UCSD-AML1 (cell line): ENCODE measurements around the gene C6orf89.
"Not testable (repeated sequence)": the region's sequence is repeated elsewhere in the genome, so short reads cannot be mapped to it uniquely, and the experiment has no call there.

ENCODE experiments used
- DNase-seq: peaks from one replicate; lab custom pipeline; 2025; ENCODE audit not compliant: unreplicated experiment; lab: John Stamatoyannopoulos, UW

C6orf89 gene

DNA sequence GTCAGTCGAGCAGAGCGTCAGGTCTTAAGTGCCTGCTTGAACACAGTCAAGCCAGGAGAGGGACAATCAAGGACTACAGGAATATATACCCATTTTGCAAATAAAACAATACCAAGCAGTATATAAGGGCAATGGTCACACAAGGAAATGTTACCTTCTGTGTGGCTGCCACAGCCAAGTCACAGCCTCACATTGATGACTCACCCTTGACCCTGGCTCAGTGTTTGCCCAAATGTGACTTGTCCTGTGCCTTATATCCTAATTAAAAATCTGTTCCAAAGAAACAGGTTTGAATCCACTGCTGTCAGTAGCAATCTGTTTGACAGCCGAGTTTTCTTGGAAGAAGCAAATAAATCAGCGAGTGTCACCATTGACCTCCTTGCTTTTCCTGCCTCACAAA lies 34.3 kb downstream of the C6orf89 start:
- no peak for DNase-seq

DNA sequence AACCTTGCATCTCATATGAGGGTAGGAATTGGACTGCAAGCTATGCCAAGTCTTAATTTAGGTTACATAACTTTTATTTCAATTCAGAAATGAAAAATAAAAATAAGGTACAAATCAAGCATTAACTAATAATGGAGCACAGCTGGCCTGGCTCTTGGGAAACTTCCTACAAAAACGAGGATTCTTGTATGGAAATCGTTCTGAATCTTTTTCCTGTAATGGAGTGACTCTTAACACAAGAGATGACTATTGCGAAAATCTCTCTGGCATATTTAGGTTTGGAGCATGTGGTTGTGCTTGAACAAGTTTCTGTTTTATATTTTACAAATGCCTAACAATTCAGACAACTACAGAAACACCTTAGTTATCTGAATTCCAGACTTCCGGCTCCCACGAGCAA lies 34.8 kb downstream of the C6orf89 start:
- no peak for DNase-seq

- DNase-seq, result no peak
Measured at GRCh38 chr6:36924131-36924530, 38.4 kb downstream of the C6orf89 start.

DNA sequence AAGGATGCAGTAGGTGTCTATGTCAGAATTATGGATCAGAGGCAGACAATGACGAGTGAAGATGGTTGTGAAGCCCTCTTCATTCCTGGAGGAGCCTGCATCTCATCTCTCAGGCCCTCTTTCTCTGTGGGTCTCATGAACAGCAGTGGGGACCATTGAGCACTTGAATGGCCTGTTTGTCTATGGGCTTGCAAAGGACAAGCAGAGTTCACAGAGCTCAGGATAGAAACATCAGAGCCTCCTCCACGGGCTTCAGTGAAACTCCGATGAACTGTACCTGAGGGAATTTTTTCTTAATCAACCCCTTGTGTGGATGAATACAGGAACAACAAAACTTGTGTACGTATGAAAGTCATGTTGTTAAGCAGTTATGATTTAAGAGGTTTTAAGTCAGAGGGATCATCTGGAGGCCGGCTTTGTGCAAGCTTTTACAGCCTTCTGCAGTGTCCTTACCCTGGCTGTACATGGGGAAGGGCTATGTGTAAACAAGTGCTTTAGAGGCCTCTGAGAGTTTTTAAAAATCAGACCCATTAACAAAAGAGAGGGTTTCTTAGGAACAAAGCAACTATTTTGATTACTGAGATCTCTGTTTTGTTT lies 39.1 kb downstream of the C6orf89 start:
- no peak for DNase-seq

- no peak for DNase-seq
Measured at GRCh38 chr6:36925809-36926208, 40.1 kb downstream of the C6orf89 start.

- DNase-seq, result no peak
Measured at GRCh38 chr6:36926708-36927513, 41.2 kb downstream of the C6orf89 start.

DNA sequence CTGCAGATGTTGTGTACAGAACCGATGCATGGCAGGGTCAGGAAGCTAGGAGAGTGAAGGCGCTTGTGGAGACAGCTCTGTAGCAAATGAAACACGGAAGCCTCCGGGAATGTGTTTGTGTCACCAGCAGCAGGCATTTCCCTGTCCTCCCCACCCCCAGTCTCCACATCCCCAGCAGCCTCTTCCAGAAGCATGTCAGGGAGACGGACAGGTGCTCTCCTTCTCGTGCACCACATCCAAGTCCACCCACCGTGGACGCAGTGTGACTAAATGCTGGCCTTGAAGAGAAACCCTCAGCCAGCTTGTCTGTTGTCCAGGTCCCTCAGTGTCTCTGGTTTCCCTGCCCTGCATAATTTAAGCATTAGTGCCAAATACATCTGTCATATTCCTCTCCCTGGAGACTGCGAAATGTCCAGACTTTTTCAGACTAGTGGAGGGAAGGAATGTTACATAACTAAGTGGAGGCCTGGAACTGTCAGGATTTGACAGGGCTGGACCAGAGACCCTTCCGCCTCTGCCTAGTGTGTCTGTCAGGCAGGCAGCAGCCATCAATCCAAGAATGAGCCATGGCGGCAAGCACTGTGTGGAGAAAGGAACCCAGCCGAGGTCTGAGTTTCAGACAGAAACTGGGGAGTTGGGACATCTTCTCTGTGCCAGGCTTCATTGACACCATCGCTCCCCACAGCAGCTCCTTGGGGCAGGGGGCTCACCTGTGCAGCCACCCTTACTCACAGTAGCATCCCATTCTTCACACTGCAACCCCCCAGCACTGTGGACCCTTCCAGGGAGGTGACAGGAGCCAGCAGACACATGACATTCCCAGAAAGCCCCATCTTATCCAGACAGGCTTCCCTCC lies 42.2 kb downstream of the C6orf89 start:
- DNase-seq, result no peak

DNA sequence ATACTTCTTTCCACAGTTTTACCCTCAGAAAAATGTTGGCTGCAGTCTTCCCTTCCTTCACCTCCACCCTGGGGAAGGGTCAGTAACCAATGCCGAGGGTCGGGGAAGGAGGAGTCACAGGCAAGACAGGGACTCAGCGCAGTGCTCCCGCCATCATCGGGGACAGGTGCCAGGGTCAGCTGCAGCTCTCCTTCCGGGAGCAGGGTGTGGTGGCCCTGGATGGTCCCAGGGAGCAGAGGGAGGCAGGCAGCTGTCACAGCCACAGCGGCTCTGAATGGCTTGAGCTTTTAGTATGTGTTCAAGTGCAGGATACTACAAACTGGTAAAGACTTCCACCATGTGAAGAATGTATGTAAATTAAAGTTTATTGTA lies 42.8 kb downstream of the C6orf89 start:
- no peak for DNase-seq

DNA sequence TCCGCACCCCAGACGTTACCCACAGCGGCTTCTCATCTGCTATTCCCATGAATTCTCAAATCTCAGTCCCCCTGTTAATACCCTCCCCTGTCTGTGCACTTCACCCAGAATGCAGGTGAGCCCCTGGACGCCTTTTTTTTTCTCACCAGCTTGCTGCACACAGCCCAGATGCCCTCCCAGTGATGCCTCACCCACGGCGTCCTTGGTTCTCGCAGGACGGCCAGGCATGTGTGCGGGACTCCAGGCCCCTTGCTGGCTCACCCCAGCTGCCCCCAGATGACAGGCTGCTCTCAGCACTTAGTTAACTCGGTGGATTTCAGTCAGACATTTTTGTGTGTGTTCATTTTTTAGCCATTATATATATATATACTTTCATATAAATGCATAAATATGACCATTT lies 43.4 kb downstream of the C6orf89 start:
- DNase-seq, result no peak

GRCh38 chr6:36929607-36930006 lies 43.9 kb downstream of the C6orf89 start:
- no peak for DNase-seq

- no peak for DNase-seq
Measured at GRCh38 chr6:36930483-36930882, 44.7 kb downstream of the C6orf89 start.

DNA sequence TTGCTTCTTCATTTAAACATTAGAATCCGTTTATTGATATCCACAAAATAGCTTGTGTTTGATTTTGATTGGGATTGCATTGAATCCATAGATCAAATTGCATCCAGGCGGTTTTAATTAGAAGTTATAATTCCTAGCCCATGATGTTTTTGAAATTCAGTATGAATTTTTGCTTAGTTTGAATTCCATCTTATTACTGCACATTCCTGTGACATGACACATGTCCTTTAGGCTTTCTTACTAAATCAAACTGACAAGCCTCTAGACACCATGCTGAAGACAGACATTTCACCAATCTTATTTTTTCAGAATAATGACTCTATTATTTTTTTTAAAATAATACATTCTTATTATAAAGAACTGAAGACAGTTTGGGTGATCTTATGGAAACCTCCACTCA lies 47.4 kb downstream of the C6orf89 start:
- no peak for DNase-seq

- DNase-seq, result no peak
Measured at GRCh38 chr6:36933519-36933918, 47.8 kb downstream of the C6orf89 start.

- no peak for DNase-seq
Measured at GRCh38 chr6:36934901-36935300, 49.1 kb downstream of the C6orf89 start.

DNA sequence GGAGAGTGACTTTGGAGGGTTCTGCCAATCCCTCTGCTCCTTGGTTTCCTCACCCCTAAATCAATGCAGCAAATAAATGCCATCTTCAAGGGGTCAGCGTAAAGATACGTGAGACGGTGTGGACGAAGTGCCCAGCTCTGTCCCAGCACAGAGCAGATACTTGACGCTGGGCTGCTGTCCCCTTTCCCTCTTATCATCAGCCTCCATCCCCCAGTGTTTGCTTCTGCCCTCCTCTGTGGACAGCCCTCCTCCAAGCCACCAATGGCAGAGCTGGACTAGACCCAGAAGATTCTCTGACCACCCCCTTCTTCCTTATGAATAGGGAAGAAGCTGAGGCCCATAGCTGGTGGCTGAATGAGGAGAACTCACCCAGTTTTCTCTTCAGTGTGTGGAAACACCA lies 51.1 kb downstream of the C6orf89 start:
- no peak for DNase-seq

DNA sequence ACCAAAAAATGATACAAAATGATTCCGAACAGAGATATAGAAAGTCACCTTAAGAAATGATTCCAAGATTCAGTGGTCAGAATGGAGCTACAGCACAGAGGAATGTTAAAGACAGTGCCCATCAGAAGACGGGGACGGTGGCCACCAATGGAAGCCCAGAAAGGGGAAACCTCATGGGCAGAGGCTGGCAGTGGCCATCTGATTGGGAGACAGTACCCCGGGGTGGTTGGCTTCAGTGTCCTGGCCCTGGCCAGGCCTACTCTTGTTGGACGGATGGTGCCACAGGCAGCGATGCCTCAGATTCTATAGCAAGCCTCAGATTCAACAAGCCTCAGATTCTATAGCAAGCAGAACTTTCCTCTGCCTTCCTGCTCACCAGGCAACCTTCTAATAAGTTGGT lies 52.1 kb downstream of the C6orf89 start:
- no peak for DNase-seq

- no peak for DNase-seq
Measured at GRCh38 chr6:36938536-36938935, 52.8 kb downstream of the C6orf89 start.

GRCh38 chr6:36939005-36939404 lies 53.3 kb downstream of the C6orf89 start:
- DNase-seq, result not testable (repeated sequence)

DNA sequence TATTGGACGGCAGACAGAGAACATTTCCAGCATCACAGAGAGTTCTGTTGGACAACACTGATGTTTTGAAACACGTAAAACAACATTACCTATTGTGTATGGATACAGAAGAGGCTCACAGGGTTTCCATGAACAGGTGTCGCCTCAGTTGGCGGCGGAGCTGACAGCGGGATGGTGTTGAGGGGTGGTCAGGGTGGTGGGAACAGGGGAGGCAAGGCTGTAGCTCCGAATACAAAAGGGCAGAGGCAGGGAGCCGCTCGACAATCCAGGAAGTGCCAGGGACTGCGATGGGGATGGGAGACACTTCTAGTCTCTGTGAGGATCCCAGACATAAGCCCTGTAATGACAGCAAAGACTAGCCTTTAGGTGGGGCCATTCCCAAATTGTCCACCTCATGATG lies 54.3 kb downstream of the C6orf89 start:
- DNase-seq, result no peak

GRCh38 chr6:36941561-36941960 lies 55.8 kb downstream of the C6orf89 start:
- DNase-seq, result not testable (repeated sequence)

DNA sequence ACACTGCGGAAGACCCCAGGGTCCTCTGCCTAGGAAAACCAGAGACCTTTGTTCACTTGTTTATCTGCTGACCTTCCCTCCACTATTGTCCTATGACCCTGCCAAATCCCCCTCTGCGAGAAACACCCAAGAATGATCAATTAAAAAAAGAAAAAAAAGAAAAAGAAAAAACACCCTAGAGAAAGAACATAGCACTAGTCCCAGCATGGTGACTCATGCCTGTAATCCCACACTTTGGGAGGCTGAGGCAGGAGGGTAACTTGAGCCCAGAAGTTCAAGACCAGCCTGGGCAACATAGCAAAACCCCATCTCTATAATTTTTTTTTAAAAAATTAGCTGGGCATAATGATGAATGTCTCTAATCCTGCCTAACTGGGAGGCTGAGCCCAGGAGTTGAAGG lies 56.6 kb downstream of the C6orf89 start:
- DNase-seq, result not testable (repeated sequence)

DNA sequence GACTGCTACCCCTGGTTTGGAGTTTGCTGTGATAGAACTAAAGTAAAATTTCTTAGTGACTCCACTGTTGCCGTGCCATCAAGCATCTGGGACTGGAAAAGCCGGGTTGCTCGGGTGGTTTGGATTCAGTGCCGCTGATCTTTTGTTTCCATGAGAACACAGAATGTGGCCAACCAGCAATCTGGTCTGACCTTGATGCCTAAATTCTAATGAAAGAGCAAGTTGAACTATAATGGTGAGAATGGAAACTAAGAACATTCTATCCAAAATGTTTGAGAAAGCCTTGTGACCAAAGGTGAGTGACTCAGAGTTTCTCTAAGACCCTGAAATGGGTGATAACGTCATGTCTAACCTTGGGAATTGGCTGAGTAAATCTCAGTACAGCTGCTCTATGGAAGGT lies 58.9 kb downstream of the C6orf89 start:
- DNase-seq, result no peak
